T-helper 2 cell (primary cell): ENCODE measurements around the gene ST6GALNAC6.
"Not testable (repeated sequence)": the region's sequence is repeated elsewhere in the genome, so short reads cannot be mapped to it uniquely, and the experiment has no call there.

Source experiments
- DNase-seq, 5 experiments: peaks; one replicate each; pipeline versions ENCODE4 v3.0.0 to v3.0.0-alpha.2; 2012 to 2022

Gene ST6GALNAC6

DNA sequence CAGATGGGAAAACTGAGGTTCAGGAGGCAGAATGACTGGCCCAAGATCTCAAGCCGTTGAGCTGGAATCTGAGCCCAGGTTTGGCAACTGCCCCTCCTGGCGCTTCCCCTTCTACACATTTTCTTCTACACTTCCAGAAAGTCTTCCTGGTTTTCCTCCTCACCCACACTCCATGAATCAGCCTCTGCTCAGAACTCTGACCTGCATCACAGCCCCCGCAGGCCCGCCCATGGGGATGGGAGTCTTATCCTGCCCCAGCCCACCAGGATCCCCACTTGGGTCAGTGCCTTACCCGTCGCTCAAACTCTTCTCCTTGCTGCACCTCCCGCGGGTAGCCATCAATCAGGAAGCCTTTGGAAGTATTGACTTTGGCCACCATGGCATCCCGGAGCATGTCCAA lies 27.9 kb downstream of the ST6GALNAC6 start:
- no peak for DNase-seq

DNA sequence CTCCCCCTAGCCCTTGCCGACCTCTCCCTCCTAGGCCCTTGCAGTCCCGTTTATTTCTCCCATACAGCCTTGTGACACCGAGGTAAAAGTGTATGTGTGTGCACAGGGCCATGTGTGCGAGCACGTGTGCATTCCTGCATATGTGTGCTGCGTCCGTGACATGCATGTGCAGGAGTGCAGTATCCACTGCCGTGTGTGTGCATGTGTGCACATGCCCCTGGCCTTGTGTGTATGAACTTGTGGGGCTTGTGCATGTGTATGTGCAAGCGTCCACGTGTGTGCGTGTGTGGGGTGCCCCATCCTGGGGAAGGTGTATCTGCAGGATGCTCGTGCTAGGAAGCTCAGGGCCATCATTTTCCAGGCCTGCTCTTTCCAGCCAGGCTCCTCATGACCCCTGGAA lies 28.5 kb downstream of the ST6GALNAC6 start:
- no peak for DNase-seq

DNA sequence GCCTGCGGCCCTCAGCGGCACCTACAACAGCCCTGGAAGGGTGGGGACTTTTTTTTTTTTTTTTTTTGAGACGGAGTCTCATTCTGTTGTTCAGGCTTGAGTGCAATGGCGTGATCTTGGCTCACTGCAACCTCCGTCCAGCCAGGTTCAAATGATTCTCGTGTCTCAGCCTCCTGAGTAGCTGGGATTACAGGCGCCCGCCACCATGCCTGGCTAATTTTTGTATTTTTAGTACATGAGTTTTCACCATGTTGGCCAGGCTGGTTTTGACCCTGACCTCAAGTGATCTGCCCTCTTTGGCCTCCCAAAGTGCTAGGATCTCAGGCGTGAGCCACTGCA lies 29.3 kb downstream of the ST6GALNAC6 start:
- not testable (repeated sequence) for DNase-seq

DNA sequence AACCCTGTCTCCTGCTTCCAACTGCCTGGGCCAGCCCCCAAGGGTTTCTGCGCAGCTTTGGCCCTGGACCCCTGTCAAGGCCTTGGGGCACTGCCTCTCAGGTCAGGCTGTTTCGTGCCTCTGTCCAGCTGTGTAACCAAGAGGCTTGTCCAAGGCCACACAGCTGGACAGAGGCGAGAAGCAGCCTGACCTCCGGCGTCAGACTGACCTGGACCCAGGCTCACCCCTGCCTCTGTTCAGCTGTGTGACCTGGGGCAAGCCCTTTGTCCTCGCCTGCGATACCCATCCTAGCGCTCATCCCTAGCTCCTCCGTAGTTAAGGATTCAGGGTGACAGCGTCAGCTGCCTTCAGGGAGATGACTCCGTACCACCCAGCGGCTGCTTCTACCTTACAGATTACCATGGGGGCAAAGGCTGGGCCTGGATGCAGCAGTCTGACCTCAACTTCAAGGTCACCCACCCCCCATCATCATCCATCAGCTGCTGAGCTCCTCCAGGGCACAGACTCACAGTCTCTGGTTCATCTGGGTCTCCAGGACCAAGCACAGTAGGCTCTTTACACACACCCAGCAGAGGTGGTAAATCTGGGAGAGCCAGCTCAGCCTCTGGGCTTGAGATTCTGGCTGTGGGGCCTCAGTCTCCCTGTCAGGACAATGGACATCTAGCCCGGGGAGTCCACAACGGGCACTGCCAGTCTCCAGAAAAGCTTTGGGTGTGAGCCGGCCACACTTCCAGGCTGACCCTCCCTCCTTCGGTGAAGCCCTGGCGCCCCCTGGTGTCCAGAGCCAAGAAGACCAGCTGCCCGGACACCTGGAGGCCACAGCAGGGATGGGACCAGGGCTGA lies 29.9 kb downstream of the ST6GALNAC6 start:
- DNase-seq, result peak; percentile 54 to 76 (median 60)

DNA sequence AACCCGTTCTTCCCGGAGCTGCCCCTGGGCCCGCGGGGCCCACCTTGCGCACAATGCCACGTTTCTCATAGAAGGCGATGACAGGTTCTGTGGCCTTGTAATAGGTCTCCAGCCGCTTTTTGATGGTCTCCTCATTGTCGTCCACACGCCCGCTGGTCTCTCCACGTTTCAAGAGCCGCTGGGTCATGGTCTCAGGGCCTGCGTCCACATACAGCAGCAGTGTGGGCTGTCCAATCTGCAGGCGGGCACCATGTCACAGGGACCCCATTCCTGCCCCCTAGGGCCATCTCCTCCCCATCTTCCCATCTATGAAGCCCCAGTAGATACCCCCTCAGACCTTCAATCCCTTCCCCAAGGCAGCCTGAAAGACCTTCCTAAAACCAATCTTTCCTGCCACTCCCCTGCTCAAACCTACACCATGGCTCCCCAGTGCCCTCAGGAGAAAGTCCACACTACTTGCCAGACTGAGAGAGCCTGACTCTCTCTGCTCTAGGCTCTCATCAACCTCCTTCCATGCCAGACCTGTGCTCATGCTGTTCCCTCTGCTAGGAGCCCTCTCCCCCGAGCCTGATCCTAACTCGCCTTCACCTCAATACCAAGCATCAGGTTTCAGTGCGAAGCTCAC lies 31.0 kb downstream of the ST6GALNAC6 start:
- no peak for DNase-seq

DNA sequence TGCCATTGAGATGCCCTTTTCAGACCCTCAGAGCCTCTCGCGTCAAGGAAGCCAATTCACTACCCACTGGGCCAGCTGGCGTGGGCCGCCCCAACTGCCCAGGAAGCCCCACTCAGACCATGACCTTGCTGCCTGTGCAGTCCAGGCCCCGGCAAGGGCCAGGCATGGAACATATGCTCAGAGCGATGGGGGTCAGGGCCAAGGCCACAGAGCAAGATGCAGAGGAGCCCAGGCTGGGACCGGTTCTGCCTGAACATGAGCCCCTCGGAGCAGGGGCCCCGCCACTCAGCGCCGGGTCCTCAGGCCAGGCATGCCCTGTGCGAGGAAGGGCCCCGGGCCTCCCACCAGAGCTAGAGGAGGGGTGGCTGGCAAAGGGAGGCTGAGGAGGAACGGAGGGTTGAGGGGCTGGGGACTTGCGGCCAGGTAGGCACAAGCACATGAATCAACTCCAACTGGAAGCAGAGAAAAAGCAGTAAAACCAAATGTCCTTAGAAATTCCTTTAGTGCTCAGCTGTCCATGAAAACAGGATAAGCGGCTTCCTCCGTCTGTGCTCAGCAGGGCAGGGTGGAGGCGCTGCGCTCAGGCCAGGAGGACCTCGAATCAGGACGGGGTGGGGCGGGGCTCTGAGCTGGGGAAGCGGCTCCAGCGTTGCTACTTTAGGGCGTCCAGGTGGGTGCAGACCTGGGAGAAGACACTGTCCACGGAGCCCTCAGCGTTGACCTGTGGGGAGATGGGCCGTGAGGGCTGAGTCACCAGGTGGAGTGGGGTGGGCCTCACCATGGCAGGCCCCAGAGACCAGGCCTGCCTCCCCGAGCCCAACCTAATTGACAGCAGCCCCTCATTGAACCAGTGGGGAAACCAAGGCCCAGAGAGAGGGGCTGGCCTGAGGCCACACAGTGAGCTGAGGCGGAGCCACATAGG lies 31.8 kb downstream of the ST6GALNAC6 start:
- DNase-seq, result no peak

DNA sequence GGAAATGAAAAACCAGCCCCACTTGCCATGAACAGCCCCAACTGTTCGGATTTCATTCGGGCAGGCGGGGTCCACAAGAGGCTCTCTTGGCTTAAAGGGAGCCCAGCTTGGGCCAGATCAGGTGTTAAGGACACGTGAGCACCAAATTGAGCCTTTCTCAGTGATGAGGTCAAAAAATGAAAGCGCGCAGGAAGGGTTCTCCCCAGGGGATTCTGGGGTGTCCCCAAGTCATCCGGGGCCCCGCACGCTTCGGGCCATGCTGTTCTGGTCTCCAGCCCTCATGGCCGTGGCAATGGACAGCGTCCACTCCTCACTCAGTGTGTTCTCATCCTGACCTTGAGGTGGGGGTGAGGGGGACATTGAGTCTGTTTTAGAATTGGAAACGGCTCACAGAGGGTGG lies 32.9 kb downstream of the ST6GALNAC6 start:
- no peak for DNase-seq

DNA sequence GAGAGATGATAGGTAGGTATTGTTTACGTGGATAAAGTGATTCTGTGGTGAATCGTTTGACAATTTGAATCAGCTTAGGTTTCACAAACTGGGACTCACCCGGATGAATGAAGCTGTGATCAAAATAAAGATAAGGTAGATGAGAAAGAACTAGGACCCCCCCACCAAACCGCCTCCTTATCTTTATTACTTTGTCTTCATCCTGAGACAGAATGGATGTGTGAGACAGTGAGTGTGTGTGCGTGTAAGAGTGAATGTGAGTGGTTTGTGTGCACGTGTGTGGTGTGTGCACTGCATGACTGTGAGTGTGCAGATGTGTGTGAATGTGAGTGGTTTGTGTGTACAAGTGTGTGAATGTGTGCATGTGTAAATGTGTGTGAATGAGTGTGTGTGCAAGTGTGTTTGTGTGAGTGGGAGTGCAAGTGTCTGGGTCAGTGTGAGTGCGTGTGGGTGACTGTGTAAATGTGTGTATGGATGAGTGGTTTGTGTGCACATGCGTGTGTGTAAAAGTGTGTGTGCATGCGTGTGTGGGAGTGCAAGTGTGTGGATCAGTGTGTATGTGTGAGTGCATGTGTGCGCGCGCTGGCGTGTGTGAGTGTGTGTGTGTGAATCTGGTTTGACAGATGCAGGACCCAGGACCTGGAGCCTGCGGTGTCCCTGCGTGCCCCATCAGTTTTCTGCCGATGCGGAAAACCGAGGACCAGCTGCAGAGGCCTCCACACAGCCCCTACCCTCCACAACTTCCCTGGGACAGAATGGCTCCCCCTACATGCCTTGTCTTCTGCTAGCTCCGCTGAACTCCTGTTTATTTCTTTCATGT lies 33.5 kb downstream of the ST6GALNAC6 start:
- peak in 2 of 5 experiments; percentile 59 to 93 for DNase-seq

DNA sequence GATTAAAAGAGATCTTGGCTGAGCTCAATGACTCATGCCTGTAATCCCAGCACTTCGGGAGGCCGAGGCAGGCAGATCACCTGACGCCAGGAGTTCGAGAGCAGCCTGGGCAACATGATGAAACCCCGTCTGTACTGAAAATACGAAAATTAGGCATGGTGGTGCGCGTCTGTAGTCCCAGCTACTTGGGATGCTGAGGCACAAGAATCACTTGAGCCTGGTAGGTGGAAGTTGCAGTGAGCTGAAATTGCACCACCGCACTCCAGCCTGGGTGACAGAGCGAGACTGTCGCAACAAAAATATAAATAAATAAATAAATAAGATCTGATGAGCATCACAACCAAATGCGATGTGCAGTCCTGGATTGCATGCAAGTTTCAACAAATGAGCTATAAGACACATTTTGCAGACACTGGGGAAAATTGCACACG lies 36.2 kb downstream of the ST6GALNAC6 start:
- no peak for DNase-seq

DNA sequence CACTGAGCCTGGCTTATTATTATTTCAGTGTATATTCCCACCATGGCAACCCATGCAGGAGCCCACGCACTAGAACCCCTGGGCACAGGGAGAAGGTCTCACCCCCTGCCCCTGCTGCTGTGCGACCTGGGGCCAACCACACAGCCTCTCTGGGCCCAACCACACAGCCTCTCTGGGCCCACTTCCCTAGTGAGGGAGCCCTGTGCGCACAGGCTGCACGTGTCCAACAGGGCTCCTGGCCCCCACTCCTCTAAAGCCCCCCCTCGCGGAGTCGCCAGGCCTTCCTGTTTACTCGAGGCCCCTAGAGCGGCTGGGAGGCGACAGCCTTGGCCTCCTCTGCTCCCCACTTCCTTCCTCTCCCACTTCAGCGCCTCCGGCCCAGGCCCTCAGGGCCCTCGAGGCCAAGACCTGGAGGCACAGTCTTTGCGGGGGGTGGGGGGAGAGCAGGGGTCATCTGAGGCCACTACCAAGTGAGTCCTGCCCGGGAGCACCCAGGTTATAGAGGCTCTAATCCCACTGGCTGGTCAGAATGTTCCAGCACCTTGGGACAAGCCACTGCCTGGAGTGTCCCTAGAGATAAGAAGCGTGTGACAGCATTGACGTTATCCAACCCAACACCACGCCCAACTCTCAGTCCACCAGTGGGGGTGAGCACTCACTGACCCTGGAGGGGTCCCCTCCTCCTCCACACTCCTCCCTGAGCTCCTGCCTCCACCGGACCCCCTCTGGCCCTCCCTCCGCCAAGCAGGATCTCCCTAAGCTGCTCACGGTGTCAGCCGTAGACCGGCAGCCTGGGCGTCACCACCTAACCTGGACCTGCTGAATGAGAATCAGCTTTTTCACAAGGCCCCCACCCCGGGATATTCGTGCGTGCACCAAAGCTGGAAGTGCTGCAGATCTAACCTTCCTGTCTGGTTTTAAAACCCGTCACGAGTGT lies 37.1 kb downstream of the ST6GALNAC6 start:
- peak in 2 of 5 experiments; percentile 67 to 73 for DNase-seq

DNA sequence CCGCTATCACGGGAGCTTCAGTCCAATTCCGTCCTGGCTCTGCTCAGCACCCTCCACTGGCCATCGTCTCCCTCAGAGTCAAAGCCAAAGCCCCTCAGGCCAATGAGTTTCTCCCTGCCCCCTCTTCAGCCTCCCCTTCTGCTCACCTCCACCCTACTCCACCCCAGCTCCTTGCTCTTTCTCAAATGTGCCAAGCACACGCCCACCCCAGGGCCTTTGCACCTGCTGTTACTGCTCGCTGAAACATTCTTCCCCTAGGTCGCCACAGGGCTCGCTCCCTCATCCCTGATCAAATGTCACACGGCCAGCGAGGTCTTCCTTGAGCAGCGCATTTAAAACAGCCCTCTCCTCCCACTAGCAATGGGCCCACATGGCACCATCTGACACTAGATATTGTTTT lies 38.6 kb downstream of the ST6GALNAC6 start:
- DNase-seq, result no peak

DNA sequence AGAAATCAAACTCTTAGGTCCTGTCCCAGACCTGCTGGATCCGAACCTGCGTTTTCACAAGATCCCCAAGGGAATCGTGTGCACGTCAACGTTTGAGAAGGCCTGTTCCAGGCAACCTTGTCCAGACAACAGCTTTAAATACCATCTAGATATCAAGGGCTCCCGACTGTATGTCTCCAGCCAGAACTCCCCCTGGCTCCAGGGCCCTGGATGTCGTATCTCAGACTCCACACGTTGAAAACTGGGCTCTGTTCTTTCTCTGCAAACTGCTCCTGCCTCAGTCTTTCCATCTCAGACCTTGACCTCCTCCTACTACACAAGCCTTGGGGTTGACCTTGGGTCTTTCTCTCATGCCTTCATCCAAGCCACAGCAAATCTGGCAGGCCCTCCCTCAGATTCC lies 39.1 kb downstream of the ST6GALNAC6 start:
- DNase-seq, result no peak

DNA sequence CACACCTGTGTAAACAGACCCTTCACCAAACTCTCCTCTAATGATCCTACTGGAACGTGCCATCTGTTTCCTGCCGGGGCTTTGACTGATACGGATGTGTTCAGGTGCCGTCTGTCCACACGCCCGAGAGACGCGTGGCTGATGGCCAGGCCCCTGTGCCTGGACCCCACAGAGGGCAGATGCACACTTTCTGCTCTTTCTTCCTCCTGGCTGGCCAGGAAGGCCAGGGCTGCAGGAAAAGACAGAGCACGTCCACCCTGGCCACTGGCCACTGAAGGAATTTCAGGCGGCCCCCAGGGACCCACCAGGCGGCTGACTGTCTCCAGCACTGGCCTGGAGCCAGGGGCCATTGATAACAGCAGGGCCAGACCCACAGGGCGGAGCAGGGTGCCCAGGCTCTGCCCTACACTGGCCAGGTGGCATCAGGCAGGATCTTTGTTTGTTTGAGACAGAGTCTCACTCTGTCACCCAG lies 41.3 kb downstream of the ST6GALNAC6 start:
- DNase-seq, result no peak

DNA sequence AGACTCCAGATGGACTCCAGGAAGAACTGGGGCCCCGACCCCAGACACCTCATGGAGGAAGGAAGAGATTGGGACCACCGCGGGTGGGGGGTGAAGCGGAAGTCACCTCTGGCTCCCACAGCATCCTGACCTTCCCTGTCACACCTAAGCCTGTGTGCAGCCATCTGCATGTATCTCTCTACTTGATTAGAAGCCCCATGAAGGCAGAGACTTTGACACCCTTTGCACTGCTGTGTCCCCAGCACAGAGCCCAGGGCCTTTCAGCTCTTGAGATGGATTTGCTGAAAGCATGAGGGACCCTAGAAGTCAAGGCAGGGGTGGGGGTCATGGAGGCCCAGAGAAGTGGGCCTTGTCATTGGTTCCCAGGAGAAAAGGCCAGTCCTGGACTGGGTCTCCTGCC lies 42.1 kb downstream of the ST6GALNAC6 start:
- no peak for DNase-seq

DNA sequence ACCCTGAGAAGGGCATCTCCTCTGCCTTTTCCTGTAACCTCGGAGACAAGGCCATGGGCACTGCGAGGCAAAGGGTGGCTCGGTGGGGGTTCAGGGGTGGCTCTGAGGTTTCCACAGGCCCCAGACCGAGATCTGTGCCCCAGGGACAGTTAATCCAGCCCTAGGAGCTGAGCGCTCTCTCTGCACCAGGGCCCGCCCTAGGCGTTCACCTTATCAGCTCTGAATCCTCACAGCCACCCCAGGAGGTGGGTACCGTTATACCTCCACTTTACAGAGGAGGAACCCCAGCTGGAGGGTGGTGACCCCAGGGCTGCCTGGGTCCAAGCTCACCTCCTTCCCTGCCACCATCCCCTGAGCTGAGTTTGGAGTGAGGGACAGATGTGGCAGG lies 42.7 kb downstream of the ST6GALNAC6 start:
- no peak for DNase-seq

DNA sequence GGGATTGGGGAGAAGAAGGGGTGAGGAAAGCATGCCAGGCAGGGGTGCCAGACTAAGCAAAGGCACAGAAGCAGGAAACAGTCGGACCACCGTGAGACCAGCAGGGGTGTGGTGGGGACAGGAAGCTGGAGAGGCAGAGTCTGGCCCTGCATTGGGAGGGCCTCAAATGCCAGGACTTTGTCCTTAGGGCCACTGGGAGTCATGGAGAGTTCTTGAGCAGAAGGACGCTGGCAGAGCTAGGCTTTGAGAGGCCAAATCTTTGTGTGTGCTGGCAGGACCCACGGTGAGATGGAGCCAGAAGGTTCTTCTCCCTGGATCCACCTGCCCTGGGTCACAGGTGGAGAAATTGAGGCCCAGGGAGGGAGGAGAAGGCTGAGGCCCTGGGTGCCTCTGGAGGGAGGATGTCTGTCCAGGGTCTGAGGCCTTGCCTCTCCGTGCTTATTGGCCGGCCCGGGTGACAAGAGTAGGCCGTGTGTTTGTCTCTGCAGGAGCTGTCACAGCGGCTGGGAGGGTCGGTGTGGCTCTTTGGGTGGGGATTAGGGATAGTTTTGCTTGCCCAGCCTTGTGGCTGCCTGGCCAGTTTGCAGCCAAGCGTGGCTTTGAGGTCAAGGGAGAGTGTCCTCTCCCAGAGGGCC lies 43.2 kb downstream of the ST6GALNAC6 start:
- no peak for DNase-seq

DNA sequence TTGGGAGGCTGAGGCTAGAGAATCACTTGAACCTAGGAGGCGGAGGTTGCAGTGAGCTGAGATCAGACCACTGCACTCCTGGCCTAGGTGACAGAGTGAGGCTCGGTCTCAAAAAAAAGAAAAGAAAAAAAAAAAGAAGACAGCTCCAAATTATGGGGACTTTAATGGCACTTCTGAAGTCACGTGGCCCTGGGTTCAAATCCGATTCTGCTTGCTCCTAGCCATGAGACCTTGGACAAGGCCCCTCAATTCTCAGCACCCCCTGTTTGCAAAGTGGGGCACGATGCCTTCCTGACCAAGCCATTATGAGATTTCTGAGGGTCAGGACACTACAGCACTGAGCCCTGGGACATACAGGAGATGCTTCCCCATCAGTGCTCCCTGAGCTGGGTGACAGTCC lies 43.9 kb downstream of the ST6GALNAC6 start:
- no peak for DNase-seq

DNA sequence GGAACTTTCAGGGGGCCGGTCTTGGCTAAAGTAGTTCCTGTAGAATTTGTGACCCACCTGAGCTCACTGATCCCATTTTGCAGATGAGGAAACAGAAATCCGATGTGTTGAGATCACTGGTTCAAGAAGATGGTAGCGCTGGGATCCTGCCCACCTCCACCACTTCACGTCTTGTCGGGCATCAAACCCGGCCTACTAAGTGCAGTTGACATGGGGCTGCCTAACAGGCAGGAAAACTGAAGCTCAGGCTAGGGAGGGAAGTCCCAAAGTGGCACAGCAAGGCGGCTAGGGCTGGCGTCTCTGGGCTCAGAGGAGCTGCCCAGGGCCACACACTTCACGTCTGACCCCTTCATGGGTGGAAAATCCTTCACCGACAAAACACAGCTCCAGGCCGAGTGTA lies 44.4 kb downstream of the ST6GALNAC6 start:
- no peak for DNase-seq

DNA sequence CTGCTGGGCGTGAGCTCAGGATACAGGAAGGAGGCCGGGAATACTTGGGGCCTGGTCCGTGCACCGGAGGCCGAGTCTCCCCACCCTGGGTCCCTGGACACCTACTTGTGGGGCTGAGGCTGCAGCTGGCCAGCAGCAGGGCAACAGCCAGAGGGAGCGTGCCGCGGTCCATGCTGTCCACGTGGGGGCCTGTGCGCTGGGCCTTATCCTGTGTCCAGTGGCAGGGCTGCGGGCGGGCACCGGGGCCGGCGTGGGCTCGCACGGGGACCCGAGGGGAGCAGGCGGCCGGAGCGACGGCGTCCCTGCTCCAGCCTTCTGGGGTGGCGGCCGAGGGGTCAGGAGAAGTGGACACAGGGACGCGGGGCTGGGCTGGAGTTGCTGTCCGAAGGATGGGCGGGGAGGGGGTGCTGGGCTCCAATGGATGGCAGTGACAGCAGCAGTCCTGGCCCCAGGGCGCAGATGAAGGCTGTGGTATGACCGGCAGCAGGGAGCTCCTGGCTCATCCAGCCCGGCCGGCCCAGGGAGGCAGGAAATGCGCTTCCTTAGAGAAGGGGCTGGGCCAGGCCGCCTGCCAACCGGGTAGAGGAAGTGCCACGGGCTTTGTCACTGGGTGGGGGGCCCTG lies 45.1 kb downstream of the ST6GALNAC6 start, which contains the start of gene ENG:
TSS of gene ENG (minus strand) at position 475 of the 623 bp plus-strand sequence. CDS start at position 172, 303 bp downstream.
- DNase-seq, result no peak
